MM.1S (cell line): Measurements from ENCODE around the gene ZCWPW1.

Source experiments
- CTCF ChIP-seq: fragments of 300-600 bp; sonication (generic); IDR thresholded peaks from 2 replicates; pipeline ENCODE4 v1.5.1; 2016; ENCODE audit warnings: antibody characterized with exemption, low read length, mixed read lengths
- EZH2 ChIP-seq: fragments of 300-600 bp; sonication (generic); optimal IDR thresholded peaks from 2 replicates; pipeline ENCODE3; 2017; ENCODE audit warnings: low read depth, mild to moderate bottlenecking, antibody characterized with exemption, low read length, mixed read lengths
- EZH2phosphoT487 ChIP-seq: fragments of 300-600 bp; sonication (generic); IDR thresholded peaks from 2 replicates; pipeline ENCODE4 v1.6.1; 2018; ENCODE audit warnings: antibody characterized with exemption, low read length

- TF ChIP-seq CTCF (no peak), EZH2 (no peak), EZH2phosphoT487 (no peak)
Measured at GRCh38 chr7:100437150-100438100, 8.9 kb upstream of the ZCWPW1 start.
